COLO829 (cell line): ENCODE data around the gene TMEM44.
A peak's percentile ranks its signal among the peaks of the same experiment; 100 is the strongest.
"Not testable (repeated sequence)": the region's sequence is repeated elsewhere in the genome, so short reads cannot be mapped to it uniquely, and the experiment has no call there.

Experiments
- DNase-seq: peaks from one replicate; pipeline ENCODE4 v3.0.0; 2012; ENCODE audit warnings: low spot score

The TMEM44 gene

DNA sequence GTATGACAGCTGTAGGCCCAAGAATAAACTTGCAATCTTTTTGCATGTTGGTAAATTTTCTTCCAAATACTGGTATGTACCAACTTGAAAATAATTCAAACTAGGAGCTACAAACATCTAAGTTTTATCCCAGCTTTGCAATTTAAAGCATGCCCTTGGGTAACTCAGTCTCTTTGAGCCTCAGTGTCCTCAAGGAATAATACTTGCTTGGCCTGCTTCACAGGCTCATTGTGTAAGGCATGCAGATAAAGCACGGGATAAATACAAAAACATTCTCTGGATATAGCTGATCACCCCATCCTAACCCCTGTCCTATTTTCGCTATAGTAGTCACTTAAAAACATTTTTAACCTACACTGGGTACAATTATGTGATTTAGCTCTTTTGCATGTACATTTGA is 9.6 kb upstream of the TMEM44 start:
- DNase-seq, result no peak

DNA sequence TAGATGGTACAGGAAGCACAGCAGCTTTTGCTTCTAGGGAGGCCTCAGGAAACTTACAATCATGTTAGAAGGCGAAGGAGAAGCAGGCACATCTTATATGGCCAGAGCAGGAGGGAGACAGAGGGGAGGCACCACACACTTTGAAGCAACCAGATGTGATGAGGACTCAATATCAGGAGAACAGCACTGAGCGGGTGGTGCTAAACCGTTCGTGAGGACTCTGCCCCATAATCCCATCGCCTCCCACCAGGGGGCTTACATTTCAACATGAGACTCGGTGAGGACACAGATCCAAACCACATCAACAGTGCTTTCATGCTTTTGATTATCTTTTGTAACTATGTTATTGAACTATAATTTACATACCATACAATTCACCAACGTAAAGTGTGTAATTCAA is 7.6 kb upstream of the TMEM44 start:
- DNase-seq, result no peak

DNA sequence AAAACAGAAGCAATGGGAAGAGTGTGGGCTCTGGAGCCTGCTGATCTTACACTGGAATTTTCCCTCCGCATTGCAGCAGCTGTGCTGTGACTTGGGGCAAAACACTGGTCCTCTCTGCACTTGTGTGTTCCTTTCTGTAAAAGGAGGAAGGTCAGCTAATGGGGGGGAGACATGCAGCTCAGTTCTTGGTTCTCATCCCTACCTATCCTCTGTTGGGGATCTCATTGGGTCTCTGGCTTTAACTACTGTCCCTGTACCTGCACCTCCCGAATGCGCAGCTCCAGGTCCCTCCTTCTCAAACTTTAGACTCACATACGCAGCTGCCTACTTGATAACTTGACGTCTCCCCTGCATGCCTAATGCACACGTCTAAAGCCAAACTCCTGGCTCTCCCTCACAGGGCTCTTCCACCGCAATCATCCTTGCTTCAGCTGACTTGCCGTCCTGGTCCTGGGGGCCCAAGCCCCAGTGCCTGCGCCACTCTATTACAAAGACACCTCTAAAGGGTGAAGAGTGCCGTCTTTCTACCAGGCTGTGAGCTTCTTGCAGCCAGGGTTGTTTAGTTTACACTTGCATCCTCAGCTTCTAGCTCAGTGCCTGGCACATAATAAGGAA is 5.9 kb upstream of the TMEM44 start:
- no peak for DNase-seq

DNA sequence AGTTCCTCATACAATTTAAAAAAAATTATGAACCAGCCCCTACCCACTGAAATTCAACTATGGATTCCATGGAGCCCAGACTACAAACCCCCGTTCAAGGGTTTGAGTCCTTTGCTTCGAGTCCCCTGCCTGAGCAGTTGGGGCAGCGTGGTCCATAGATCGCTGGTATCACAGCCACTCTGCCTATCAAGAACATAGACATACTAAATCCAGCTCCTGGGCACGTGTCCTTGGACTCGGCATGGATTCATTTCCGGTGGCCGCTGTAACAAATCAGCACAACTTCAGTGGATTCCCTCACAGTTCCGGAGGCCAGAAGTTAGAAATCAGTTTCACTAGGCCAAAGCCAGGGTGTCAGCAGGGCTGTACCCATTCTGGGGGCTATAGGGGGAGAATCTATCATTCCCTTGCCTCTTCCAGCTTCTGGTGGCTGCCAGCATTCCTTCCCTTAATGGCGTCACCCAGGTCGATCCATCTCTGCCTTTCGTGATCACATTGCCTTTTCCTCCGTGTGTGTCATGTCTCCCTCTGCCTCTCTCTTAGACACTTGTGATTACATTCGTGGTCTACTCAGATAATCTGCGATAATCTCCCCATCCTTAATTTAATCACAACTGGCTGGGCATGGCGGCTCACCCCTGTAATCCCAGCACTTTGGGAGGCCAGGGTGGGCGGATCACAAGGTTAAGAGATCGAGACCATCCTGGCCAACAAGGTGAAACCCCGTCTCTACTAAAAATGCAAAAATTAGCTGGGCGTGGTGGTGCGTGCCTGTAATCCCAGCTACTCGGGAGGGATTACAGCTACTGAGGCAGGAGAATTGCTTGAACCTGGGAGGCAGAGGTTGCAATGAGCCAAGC is 4.6 kb upstream of the TMEM44 start:
- no peak for DNase-seq

DNA sequence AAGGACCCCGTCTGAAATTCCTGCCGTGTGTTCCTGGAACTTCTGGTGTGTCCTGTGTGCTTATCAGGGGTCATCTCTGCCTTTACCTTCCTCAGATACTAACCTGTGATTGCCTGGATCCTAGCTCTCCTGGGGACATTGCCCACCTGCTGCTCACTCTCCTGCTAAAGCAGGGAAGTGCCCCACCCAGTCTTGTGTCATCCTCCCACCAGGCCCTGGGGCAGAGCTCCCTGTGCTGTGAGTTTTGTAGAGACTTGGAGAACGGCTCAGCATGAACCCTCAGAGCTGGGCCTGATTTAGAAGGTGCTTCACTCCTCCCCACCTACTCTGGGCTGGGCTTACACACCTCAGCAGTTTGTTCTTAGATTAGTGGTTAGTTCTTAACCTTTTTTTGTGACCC is 3.8 kb upstream of the TMEM44 start:
- DNase-seq, result no peak

DNA sequence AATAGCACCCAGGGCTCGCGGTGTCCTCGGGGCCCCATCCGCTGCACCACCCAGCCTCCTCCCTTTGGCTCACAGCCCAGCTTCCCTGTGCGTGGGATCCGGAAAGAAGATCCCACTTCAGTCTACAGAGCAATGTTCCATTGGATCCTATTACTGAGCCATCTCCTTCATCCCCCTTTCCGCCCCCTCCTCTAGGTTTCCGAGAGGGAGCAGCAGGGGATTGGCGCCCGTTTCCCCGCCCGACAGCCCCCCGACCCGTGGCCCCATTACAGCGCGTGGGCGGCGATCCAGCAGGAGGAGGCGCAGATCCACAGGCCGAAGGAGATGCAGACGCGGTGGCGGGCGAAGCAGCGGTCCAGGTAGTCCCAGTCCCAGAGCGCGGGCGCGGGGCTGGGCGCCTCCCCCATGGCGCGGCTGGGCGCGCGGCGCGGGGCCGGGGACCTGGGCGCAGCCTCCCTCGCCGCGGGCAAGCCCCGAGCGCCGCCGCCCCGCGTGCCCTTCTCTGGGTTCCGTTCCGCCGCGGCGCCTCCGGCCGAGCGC is 340 bp downstream of the TMEM44 start:
- DNase-seq, result peak; percentile 33

DNA sequence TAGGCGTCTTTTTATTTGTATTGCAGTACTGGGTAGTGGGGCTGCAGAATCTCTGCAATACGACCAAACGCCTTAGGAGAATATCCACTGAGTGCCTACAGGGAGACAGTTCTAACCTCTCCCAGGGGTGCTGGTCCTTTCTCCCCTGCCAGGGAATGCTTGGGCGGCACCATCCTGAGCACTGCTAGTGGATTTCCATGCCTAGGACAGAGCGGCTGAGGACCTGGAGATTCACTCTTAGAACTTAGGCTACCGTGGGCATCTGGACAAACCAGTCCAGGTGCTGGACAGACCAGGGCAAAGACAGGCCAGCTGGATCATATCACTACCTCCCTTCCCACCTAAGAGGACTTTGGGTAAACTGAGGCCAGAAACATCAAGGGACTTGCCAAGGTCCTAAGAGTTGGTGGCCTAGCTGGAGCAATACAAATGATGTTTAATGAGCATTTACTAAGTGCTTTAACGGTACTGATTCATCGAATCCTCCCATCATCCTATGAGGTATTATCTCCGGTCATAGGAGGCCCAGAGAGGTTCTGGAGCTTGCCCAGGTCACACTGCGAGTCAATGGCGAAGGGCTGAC is 902 bp downstream of the TMEM44 start:
- DNase-seq, result no peak

DNA sequence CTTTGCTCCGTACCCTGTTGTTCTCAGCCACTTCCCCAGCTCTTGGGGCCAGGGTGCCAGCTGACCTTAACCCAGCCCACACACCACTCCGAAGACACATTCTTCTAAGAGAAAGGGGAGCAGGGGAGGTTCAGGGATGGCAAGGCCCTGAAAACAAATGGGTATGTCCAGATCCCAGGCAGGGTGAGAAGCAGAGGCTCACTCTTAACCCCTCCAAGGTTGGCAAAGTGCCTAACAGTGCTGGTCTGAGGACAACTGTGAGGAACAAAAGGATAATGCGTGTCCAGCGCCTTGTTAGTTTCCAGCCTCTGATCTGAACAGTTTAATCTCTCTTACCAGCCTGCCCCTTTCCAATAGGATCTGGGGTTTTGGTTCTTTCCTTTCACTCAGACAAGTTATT is 1.5 kb downstream of the TMEM44 start:
- no peak for DNase-seq

DNA sequence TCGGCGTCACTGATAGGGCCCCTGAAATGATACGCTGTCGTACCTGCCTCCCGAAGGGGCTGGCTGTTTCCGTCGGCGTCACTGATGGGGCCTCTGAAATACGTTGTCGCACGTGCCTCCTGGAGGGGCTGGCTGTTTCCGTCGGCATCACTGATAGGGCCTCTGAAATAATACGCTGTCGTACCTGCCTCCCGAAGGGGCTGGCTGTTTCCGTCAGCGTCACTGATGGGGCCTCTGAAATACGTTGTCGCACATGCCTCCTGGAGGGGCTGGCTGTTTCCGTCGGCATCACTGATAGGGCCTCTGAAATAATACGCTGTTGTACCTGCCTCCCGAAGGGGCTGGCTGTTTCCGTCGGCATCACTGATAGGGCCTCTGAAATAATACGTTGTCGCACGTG is 2.5 kb downstream of the TMEM44 start:
- not testable (repeated sequence) for DNase-seq

DNA sequence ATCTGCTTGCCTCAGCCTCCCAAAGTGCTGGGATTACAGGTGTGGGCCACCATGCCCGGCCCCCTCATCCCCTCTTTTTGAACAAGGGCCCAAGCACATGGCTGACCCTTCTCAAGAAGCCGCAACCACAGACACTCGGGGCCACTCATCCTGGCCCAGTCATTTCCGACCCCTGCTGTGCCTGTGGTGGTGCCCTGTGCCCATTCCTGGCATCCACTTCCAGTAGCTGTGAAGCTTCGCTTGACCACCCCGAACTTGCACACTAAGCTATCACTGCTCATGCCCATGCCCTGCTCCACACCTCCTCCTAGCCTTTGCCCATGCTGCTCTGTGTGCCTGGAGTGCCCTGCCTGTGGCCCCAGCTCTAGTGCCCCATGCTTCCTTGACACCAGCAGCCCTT is 8.3 kb downstream of the TMEM44 start:
- no peak for DNase-seq

DNA sequence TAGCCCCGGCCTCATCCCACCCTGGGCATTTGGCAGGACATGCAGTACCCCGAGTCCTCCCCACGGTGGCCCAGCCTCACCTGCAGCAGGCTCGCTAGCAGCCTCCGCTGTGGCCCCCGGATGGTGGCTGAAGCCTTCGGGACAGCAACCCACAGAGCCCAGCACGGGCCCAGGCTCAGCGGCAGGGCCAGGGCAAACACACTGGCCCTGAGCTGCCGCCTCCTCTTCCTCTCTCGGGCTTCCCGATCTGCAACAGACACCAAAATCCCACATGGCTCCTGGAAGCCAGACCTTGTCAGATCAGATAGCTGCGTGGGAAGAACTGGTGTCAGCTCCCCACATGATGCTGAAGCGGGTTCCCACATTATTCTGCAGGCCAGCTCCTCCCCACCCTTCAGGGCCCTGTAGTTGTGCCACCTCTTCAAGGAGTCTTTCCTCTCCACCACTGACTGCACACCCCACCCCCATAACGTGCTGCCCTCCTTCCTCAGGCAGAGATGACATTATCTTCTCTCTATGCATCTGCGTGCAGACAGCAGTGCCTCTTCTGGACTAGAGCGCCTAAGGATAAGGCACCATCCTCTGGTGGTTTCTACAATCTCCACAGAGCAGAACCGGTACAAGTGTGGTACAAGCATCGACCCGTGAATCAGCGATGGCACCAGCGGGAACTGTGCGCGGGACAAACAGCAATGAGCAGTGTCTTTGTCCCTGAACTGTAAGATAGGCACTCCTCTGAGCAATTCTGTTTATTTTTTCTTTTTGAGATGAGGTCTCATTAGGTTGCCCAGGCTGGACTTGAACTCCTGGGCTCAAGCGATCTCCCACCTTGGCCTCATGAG is 9.5 kb downstream of the TMEM44 start:
- DNase-seq, result no peak

DNA sequence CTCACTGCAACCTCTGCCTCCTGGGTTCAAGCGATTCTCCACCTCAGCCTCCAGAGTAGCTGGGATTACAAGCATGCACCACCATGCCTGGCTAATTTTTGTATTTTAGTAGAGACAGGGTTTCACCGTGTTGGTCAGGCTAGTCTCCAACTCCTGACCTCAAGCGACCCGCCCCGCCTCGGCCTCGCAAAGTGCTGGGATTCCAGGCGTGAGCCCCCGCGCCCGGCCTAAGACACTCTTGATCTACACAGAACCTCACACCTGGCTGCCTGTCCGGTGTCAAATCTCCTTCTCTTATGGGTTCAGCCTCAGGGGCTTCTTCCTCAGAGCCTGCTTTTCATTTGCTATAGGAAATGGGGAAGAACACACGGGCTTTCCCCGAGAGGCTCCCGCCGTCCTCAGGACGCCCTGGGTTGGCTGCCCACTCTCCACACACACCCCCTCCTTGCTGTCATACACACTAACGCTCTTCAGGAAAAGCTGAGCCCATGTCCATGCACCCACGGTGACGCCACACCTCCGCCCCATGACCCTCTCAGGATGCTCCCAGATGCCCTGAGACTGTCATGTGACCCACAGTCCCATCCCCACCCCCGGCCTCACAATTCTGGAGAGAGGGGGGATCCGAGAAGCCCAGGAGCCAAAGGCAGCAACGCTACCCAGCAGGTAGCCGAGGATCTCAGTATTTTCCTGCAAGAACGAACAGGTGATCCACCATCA is 10.4 kb downstream of the TMEM44 start:
- no peak for DNase-seq

DNA sequence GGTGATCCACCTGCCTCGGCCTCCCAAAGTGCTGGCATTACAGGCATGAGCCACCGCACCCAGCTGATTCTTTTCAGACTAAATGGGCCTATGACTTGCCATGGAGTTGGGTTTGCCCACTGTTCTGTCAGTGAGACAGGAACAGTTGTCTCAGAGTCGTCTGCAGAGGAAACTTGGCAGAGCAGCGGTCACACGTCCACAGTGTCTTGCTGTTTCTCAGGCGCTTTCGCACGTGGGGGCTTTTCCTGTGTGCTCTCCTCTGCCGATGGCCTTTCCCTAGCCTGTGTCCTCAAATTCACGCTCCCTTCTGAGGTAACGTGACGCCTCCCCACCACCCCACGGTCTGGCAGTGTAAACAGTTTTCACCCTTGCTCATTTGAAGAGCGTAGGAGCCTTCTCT is 11.3 kb downstream of the TMEM44 start:
- no peak for DNase-seq

DNA sequence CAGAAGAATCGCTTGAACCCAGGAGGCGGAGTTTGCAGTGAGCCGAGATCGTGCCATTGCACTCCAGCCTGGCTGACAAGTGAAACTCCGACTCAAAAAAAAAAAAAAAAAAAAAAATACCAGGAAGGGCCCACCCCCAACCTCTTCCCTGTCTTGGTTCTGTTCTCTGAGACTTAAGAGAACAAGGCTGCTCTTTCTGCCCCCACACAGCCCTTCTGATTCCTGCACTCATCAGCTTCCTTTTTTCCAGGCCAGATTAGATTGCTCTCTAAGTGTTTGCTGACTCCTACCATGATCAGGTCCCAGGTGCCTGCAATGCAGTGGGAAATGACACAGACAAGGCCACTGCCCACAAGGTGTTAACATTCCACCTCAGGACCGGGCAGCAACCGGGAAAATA is 13.0 kb downstream of the TMEM44 start:
- peak; percentile 30 for DNase-seq

DNA sequence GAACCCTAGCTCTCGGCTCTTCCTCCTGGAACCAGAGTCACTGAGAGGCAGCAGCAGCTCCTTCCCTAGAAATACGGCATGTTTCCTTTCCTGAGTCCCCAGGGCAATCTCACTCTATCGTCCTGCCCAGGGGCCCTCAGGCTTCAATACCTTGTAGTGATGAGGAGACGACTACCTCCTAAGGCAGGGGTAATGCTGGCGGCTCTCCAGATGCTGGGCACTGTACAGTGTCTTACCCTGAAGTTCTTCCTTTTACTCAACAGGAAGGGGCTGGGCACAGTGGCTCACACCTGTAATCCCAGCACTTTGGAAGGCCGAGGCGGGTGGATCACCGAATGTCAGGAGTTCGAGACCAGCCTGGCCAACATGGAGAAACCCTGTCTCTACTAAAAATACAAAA is 13.5 kb downstream of the TMEM44 start:
- no peak for DNase-seq

DNA sequence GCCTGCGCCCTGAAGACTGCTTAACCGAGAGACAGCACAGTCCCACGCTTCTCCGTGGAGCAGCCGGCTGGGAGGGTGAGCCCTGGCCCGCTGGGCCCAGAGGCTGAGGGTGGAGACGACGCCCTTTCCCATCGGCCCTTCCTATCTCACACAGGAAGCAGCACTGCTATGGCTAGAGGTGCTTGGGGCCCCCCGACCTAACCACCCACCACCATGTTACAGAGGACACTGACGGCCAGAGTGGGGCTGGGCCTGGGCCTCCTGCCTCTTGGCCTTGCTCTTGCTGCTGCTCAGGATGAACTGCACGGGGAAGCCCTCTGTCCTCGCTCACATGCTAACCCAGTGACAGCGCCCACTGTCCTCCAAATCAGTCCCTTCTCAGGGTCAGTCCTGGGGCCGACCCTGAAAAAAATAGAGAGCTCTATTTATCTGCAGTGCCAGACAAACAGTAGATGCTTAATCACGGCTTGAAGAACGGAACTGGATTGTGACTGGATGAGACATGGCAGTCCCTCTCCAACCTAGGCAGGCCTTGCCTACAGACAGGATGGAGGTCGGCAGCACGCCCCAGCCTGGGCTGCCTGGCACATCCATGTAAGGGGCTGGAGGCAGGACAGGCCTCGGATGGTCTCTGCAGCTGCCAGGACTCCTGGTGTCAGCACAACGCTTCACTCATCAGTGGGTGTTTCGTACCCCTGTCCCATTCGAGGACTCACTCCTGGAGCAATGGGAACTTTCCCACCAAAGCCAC is 14.2 kb downstream of the TMEM44 start:
- no peak for DNase-seq

DNA sequence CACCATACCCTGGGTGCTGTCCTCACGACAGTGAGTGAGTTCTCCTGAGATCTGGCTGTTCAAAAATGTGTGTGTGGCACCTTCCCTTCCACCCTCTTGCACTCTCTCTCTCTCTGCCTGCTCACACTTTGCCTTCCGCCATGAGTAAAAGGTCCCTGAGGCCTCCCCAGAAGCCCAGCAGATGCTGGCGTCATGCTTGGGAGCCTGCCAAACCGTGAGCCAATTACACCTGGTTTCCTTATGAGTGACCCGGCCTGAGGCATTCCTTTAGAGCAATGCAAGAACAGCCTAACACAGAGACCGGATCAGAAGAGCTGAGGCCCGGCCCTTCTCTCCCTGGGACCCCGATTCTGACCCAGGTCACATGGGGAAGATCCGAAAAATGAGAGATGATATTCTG is 15.4 kb downstream of the TMEM44 start:
- no peak for DNase-seq

DNA sequence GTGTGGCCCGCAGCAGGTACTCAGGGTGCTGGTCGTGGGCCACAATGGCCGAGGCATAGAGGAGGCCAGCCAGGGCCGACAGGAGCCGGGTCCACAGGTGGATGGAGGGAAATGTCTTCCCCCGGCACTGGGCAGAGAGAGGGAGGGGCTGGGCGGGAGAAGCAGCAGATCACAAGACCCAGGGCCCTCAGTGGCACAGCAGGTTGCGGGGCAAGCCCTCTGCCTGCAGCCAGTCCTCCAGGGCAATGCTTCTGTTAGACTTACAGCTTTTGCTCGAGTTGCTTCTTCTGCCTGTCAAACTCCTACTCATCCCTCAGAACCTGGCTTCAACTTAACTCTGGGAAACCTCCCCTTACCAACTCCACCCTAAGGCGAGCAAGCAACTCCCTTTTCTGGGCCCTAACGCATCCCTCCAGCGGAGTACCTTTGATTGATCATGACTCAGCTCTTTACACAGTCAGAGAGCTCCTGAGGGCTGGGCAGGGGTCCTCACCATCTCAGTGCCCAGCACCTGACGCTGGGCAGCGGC is 16.0 kb downstream of the TMEM44 start:
- DNase-seq, result no peak

DNA sequence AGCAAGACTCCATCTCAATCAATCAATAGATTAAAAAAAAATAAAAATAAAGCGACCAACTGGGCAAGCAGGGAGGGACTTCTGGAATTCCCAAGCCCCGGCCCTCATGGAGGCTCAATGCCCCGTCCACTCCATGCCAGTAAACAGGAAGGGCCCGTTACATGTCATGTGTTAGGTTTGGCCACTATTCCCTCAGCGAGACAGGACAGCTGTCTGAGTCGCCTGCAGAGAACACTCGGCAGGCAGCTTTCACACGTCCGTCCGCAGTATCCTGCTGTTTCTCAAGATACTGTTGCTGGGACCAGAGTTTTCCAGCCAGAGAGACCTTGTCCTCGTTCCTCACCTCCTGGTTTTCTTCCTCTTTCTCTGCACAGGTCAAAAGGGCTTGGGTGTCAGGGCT is 18.0 kb downstream of the TMEM44 start:
- DNase-seq, result no peak

DNA sequence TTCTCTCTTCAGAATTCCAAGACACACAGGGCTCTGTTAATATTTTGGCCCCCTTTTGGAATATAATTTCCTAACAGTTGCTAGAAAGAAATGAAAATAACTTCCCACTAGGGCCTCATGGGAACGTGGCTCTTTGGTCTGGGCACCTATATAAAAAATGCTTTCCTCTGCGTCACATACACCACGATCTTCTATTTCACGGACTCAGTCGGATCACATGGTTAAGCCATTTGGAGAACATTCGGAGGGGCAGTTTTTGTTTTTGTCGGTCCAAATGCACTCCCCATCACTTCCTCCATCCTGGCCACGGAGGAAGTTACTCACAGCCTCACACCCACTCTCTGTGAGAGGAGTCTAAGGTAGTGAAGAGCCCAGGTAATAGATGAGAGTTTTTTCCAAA is 21.0 kb downstream of the TMEM44 start:
- DNase-seq, result no peak

DNA sequence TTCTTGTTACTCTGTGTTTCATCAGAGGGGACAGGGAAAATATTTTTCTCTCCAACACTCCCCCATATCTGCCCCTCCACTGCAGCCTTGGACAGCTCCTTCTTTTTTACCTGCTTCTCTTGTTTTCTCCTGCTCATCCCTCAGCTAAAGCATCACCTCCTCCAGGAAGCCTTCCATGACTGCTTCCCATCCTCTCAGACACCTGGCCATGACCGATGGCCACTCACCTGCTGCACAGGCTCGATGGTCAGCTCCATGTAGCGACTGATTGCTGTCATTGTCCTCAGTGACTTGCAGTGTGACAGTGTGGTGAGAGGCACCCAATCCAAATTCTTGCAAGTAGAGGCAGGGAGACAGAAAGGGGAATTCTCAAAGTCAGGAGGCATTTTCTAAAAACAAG is 22.5 kb downstream of the TMEM44 start:
- DNase-seq, result no peak
